BJ (cell line): ENCODE measurements around the gene SYCN. TPM values are rescaled to one million over a fixed set of nuclear protein-coding genes. Genes with fewer than 3 reads are reported as not detected.

ENCODE experiments used
- CTCF ChIA-PET: fragments of 350-600 bp; formaldehyde crosslinking; extraction: SDS; loops from one replicate; lab custom pipeline; 2021; ENCODE audit warnings: antibody characterized with exemption, inconsistent platforms; lab: Yijun Ruan, JAX
- POLR2A ChIA-PET: fragments of 300-600 bp; sonication (Branson Sonifier 250); formaldehyde crosslinking; extraction: SDS; loops from one replicate; lab custom pipeline; 2021; ENCODE audit warnings: antibody characterized with exemption; lab: Charles Lee
- DNase-seq: peaks from one replicate; pipeline ENCODE4 v3.0.0-alpha.2; 2011; ENCODE audit warnings: low read depth
- H3K27me3 ChIP-seq: 2 replicates; pipeline ENCODE4 v1.6.0; 2011; ENCODE audit warnings: low read length; ENCODE audit not compliant: control insufficient read depth, insufficient read depth
- H3K36me3 ChIP-seq: 2 replicates; pipeline ENCODE4 v1.5.1; 2011; ENCODE audit warnings: low read length; ENCODE audit not compliant: control insufficient read depth, insufficient read depth
- H3K4me3 ChIP-seq: 2 replicates; pipeline ENCODE4 v1.5.1; 2011; ENCODE audit warnings: low read depth, mild to moderate bottlenecking, control low read depth, low read length
- polyA plus RNA-seq: library from polyadenylated mRNA; depleted of rRNA; stranded (reverse); fragments of >200 nt; gene quantifications from 2 replicates; pipeline ENCODE4 v1.2.3, GENCODE V29; 2011
- TF ChIP-seq, protein P1 (sequence below): IDR thresholded peaks from 2 replicates; pipeline ENCODE4 v1.5.1; 2011; ENCODE audit warnings: low read depth, mild to moderate bottlenecking, control low read depth, inconsistent platforms, low read length, moderate library complexity; ENCODE audit not compliant: insufficient read depth

Gene SYCN
- polyA plus RNA-seq, 1 experiment = not detected

DNA sequence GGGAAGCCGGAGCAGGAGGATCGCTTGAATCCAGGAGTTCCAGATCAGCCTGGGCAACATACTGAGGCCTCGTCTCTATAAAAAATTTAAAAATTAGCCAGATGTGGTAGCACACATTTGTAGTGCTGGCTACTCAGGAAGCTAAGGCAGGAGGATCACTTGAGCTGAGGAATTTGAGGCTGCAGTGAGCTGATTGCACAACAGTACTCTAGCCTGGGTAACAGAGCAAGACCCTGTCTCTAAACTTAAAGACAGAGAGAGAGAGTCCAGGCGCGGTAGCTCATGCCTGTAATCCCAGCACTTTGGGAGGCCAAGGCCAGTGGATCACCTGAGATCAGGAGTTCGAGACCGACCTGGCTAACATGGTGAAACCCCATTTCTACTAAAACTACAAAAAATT, 36.4 kb upstream of the SYCN start:
- DNase-seq = no peak
- Histone ChIP-seq H3K36me3 (no peaks in the 10 kb centered on the region), H3K27me3 (peaks cover 7% of the 10 kb centered on the region), H3K4me3 (no peak overlapping the region)
- POLR2A ChIA-PET = no interaction called here
- CTCF ChIA-PET = interaction anchor here (1.5 kb wide), 1 partner anchor 33 kb away, joined by 3 read pairs; no protein-coding TSS in a partner anchor
- TF ChIP-seq, protein P1, sequence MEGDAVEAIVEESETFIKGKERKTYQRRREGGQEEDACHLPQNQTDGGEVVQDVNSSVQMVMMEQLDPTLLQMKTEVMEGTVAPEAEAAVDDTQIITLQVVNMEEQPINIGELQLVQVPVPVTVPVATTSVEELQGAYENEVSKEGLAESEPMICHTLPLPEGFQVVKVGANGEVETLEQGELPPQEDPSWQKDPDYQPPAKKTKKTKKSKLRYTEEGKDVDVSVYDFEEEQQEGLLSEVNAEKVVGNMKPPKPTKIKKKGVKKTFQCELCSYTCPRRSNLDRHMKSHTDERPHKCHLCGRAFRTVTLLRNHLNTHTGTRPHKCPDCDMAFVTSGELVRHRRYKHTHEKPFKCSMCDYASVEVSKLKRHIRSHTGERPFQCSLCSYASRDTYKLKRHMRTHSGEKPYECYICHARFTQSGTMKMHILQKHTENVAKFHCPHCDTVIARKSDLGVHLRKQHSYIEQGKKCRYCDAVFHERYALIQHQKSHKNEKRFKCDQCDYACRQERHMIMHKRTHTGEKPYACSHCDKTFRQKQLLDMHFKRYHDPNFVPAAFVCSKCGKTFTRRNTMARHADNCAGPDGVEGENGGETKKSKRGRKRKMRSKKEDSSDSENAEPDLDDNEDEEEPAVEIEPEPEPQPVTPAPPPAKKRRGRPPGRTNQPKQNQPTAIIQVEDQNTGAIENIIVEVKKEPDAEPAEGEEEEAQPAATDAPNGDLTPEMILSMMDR = no peak

DNA sequence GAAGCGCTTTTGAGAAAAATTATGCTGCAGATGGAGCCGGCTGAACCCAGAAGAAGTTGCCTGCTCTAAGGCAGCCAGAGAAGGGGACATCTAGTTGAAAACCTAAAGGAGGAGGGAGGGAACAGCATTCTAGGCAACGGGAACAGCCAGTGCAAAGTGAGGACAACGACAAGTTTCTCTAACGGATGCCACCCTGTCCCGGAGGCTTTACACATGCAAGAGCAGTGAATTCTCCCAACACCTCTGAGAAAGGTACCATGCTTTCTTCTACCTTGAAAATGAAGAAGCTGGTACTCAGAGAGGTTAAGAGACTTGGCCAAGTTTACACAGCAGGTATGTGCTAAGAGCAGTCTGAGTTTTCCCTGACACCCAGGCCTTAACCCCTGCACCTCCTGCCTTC, 34.9 kb upstream of the SYCN start:
- ChIA-PET CTCF (interaction anchor here (0.6 kb wide), 1 partner anchor 16 kb away, joined by 3 read pairs; no protein-coding TSS in a partner anchor), POLR2A (no interaction called here)
- DNase-seq = no peak
- Histone ChIP-seq H3K36me3 (no peaks in the 10 kb centered on the region), H3K4me3 (no peak overlapping the region), H3K27me3 (peaks cover 7% of the 10 kb centered on the region)
- TF ChIP-seq, protein P1 = no peak

DNA sequence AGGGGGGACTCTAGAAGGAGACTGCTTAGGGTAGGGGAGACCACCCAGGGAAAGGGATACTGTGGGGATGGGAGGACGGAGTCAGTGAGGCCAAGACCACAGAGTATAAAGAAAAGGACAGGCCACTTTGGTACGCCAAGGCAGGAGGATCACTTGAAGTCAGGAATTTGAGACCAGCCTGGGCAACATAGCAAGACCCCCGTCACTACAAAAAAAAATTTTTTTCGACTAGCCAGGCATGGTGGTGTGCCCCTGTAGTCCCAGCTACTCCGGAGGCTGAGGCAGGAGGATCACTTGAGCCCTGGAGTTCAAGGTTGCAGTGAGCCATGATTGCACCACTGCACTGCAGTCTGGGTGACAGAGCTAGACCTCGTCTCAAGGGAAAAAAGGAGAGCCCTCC, 34.1 kb upstream of the SYCN start:
- Histone ChIP-seq H3K36me3 (no peaks in the 10 kb centered on the region), H3K27me3 (peaks cover 7% of the 10 kb centered on the region), H3K4me3 (no peak overlapping the region)
- TF ChIP-seq, protein P1 = no peak
- no peak for DNase-seq
- ChIA-PET CTCF (no interaction called here), POLR2A (no interaction called here)

DNA sequence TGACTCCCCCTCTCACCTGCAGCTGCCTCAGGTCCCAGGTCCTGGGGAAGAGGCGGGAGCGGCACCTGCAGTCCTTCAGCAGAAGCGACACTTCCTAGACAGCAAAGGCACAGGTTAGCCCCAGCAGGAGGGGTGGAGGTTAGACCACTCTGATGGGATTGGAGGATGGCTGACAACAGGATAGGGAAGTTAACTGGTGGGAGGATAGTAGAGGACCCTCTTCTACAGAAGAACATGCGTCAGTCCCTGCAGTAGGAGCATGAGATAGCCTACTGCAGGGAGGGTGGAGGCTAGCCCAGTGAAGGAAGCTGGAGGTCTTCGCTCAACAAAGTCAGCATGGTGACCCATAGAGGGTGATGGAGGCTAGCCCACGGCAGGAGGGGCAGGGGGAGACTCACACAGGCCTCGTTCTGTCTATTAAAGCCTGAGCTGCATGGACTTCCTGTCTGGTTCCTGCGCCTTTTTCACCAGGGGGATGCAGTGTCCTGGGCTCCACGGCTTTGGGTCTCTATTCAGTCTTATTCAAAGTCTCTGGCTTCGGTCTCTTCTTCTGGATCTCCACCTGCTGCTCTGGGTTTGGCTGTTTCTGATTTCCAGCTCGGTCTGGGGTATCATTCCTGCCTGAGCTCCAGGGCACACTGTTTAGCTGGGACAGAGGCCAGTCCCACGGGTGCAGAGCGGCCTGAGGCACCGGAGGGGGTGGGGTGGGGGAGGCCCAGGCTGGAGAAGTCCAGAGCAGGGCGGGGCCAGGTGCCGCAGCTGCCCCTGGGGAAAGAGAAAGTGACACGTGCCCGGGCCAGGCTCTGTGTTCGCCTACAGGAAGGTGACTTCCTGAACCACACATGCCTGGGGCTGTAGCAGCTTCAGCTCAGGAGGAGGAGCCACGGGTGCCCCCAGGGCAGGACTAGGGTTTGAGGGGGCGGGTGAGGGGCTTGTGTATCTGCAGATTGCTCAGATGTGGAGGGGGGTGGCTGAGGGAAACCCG, 33.4 kb upstream of the SYCN start:
- DNase-seq = no peak
- TF ChIP-seq, protein P1 = no peak
- peaks cover 7% of the 10 kb centered on the region for H3K27me3 ChIP-seq
- CTCF ChIA-PET = interaction anchor here (0.6 to 1.9 kb wide), 2 partner anchors 10 to 43 kb away, joined by 3 to 5 read pairs; no protein-coding TSS in a partner anchor
- no peaks in the 10 kb centered on the region for H3K36me3 ChIP-seq
- POLR2A ChIA-PET = no interaction called here
- H3K4me3 ChIP-seq = no peak overlapping the region

DNA sequence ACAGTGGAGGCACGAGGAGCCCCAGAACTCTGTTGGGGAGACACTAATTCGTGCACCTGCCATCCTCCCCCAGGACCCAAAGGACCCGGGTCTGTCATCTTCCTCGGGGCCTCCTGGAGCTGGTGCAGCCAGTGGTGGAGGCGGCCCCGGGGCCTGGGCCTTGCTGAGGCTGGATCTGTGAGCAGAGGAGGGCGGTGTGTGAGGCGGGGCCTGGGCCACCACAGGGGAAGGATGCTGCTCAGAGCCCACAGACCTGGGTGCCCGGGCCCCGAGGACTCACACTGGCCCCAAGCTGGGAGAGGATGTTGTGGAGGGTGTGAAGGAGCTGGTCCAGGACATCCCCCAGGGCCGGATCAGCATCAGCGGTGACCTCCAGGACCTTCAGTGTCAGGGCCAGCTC, 32.5 kb upstream of the SYCN start:
- no peaks in the 10 kb centered on the region for H3K36me3 ChIP-seq
- POLR2A ChIA-PET = no interaction called here
- peaks cover 7% of the 10 kb centered on the region for H3K27me3 ChIP-seq
- DNase-seq = no peak
- H3K4me3 ChIP-seq = no peak overlapping the region
- TF ChIP-seq, protein P1 = no peak
- CTCF ChIA-PET = interaction anchor here (1.9 kb wide), 1 partner anchor 11 kb away, joined by 5 read pairs; no protein-coding TSS in a partner anchor
